CD4-positive, alpha-beta T cell treated with Interleukin-6 at 100 ng/mL for 8 hours (primary cell): Measurements from ENCODE around the gene MYH14.
"Not testable (repeated sequence)": the region's sequence is repeated elsewhere in the genome, so short reads cannot be mapped to it uniquely, and the experiment has no call there.

Source experiments
- DNase-seq: peaks from one replicate; pipeline ENCODE4 v3.0.0-alpha.2; 2020; ENCODE audit warnings: mixed read lengths, low spot score

Gene MYH14

DNA sequence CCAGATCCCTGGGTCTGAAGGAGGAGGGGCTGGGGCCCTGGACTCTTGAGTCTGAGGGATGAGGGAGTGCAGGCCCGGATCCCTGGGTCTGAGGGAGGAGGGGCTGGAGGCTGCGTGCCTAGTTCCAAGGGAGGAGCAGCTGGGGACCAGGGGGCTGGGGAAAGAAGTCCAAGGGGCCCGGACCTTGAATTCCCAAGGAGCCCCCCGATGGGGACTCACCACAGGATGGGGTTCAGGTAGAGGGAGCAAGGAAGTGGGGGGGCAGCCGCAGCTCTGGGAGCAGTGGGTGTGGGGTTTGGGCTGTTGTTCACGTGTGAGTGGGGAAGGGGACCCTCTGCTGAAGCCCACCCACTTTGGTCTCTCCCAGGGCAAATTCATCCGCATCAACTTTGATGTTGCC is 23.1 kb downstream of the MYH14 start:
- DNase-seq, result no peak

DNA sequence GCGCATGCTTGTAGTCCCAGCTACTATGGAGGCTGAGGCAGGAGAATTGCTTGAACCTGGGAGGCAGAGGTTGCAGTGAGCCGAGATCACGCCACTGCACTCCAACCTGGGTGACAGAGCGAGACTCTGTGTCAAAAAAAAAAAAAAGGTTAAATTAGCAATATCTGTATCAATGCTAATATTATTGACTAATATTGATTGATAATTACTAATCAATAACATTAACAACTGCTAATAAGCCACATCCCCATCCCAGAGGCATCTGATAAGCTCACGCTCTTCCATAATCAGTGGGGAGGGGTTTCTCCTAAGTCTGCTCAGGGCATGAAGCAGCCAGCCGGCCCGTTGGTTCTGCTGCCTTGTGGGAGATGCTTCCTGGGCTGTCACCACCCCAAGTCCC is 24.7 kb downstream of the MYH14 start:
- DNase-seq, result not testable (repeated sequence)

DNA sequence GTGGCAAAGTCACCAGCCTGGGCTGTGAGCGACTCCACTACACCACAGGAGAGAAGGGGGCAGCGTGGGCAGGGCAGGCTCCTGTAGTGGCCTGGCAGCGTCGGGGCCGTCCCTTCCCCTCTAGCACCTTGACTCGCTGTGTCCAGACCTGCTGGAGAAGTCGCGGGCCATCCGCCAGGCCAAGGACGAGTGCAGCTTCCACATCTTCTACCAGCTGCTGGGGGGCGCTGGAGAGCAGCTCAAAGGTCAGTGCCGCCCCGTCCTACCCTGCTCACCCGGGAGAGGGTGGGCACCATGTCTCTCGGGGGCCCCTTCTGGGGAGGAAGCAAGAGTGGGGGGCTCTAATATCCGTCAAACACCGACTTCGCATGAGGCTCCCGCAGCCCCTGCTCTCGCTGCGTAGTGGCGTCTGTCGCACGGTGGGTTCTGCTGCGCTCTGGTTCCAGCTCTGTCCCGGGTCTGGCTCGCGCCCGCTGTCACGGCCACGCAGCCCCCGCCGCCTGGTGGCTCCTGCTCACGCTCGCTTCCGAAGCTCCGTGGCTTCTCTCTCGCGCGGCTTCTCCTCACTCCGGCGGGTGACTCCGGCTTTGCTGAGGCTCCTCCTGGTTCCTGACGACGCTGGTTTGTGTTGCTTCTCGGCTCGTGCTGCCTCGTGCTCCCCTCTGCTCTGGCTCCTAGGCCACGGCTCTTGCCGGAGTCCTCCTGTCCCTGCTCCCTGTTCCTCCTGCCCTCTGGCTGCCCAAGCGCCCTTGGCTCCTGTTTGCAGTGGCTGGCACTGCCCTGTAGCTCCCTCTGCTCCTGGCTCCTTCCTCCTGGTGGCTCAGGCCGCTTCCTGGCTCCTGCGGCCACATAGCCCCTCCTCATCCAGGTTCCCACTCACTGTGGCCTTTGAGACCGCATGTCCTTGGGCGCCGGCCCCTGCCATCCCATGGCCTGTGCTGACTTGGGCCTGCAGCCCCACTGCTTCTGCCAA is 27.2 kb downstream of the MYH14 start:
- DNase-seq, result no peak

DNA sequence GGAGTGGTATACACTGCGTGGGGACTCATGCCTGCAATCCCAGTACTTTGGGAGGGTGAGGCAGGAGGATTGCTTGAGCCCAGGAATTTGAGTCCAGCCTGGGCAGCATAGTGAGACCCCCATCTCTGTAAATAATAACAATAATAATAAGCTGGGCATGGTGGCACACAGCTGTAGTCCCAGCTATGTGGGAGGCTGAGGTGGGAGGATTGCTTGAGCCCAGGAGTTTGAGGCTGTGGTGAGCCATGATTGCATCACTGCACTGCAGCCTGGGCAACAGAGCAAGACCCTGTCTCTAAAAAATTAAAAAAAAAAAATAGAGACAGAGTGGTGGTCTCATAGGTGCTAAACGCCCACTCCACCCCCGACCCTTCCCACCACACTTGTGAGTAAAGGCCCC is 28.0 kb downstream of the MYH14 start:
- DNase-seq, result not testable (repeated sequence)

DNA sequence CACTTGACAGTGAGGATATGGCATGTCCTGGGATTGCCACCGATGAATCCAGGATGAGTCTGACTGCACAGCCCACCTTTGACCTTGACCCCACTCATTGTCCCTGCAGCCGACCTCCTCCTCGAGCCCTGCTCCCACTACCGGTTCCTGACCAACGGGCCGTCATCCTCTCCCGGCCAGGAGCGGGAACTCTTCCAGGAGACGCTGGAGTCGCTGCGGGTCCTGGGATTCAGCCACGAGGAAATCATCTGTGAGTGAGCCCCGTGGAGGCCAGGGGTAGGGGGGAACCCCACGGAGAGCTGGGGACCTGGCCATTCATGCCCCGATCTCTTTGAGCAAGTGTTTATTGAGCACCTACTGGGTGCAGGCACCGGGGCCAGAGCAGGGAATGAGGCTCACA is 28.4 kb downstream of the MYH14 start:
- no peak for DNase-seq

GRCh38 chr19:50232600-50232999 is 29.2 kb downstream of the MYH14 start:
- DNase-seq, result no peak

DNA sequence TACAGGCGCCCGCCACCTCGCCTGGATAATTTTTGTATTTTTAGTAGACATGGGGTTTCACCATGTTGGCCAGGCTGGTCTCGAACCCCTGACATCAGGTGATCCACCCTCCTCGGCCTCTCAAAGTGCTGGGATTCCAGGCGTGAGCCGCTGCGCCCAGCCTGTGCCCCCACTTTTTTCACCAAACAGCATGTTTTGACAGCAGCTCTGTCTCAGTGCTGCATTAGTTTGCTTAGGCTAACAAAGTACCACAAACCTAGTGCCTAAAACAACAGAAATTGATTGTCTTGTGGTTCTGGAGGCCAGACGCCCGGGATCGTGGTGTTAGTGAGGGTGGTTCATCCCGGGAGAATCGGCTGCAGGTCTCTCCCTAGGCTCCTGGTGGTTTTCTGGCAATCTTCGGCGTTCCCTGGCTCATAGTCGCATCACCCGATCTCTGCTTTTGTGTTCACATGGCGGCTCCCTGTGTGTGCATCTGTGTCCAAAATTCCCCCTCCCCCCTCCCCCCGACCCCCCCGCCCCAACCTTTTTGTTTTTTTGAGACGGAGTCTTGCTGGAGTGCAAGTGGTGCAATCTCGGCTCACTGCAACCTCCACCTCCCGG is 30.0 kb downstream of the MYH14 start:
- DNase-seq, result no peak

DNA sequence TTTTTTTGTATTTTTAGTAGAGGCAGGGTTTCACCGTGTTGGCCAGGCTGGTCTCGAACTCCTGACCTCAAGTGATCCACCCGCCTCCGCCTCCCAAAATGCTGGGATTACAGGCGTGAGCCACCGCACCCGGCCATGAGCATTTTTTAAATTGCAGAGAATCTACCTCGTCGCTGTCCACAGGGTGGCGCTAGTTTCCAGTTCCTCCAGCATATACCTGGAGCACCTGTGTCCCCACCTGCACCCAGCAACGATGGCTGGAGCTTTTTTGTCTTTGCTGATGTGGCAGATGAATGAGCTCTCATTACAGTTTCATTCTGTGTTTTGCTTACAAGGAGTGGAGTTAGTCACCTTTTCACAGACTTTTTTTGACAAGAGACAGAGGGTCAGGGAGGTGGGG is 34.1 kb downstream of the MYH14 start:
- DNase-seq, result not testable (repeated sequence)

- no peak for DNase-seq
Observed at GRCh38 chr19:50238043-50238442, 34.6 kb downstream of the MYH14 start.

DNA sequence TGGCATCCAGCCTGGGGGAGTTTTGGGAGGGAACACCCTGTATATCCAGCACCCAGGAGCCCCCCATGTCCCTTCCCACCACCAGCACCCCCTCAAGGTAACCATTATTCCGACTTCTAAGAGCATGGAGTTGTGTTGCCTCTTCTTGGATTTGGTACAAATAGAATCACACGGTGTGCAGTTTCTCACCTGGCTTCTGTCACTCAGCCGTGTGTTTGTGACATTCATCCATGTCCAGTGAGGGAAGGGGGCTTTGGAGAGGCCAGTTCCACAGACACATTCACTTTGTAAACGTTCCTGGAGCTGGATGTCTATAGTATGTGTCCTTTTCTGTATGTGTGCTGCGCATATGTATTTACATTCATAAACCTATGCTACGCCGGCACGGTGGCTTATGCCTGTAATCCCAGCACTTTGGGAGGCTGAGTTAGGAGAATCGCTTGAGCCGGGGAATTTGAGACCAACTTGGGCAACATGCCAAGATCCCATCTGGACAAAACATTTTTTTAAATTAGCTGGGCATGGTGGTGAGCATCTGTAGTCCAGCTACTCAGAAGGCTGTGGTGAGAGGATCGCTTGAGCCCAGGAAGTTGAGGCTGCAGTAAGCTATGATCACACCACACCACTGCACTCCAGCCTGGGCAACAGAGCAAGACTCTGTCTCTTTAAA is 36.6 kb downstream of the MYH14 start:
- no peak for DNase-seq

DNA sequence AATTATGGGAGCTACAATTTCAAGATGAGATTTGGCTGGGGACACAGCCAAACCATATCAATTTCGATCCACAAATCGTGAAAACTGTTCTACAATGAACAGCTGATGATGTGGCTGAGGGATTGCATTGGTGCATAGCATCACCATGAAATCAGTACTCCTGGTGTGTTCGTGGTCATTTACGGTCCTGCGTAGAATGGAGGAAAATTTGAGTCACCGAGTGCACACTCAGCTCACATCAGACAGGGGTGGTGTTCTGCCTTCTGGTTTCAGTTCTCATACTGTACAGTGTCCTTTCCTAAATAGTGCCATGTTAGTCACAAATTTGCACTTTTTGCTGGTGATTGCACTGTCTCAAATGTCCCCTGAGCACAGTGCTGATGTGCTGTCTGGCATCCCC is 39.2 kb downstream of the MYH14 start:
- DNase-seq, result no peak

DNA sequence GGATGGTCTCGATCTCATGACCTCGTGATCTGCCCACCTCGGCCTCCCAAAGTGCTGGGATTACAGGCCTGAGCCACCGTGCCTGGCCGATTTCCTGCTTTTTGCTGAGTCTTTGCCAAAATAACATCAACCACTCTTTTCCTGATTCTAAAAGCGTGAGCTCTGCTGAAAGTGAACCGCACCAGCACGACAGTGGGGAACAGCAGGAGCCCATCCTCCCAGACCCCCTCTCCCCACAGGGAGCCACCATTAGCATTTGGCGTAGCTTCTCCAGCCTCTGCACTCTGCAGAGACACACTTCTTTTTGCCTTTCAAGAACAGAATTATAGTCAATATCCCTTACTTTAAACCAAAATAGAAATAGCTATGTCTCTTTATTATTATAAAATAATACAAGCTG is 41.3 kb downstream of the MYH14 start:
- DNase-seq, result no peak

DNA sequence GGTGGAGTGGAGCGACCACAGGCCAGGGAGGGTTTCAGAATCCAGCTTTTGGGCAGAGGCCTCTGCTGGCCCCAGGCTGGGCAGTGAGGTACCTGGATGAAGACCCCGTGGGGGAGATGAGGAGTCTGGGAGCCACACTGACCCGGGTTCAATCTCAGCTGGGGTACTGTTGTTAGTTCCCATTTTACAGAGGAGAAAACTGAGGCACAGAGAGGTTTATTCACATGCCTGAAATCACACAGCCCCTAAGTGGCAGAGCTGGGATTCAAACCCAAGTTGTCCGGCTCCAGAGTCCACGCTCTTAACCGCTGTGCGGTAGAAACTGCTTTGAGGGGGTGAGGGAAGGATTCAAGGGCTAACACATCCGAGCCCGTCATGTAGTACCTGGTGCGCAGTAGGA is 45.0 kb downstream of the MYH14 start:
- no peak for DNase-seq

- DNase-seq, result no peak
Observed at GRCh38 chr19:50248826-50249225, 45.4 kb downstream of the MYH14 start.

- DNase-seq, result no peak
Observed at GRCh38 chr19:50249636-50250035, 46.2 kb downstream of the MYH14 start.

DNA sequence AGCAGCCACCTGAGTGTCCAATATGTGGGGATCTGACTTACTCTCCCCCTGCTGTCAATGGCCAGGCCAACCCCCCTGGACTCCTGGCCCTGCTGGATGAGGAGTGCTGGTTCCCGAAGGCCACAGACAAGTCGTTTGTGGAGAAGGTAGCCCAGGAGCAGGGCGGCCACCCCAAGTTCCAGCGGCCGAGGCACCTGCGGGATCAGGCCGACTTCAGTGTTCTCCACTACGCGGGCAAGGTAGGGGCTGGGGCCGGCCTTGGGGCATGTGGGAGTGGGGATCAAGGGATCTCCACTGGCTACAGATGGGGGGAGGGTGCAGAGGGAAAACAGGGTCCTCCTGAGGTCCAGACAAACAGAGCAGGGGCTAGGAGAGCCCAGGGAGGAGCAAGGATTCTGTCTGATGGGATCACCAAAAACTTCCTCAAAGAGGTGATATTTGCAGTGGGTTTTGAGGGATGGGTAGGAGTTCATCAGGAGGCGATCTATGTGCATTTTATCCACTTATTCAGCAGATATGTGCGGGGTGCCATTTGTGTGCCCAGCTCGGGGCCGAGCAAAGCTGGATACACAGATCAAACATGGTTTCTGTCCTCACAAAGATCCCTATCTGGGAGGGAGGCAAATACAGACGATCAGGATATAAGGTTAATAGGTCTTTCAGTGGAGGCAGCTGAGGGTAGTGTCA is 47.2 kb downstream of the MYH14 start:
- DNase-seq, result no peak

GRCh38 chr19:50252111-50252886 is 48.9 kb downstream of the MYH14 start:
- DNase-seq, result no peak

GRCh38 chr19:50252887-50253268 is 49.5 kb downstream of the MYH14 start:
- no peak for DNase-seq

DNA sequence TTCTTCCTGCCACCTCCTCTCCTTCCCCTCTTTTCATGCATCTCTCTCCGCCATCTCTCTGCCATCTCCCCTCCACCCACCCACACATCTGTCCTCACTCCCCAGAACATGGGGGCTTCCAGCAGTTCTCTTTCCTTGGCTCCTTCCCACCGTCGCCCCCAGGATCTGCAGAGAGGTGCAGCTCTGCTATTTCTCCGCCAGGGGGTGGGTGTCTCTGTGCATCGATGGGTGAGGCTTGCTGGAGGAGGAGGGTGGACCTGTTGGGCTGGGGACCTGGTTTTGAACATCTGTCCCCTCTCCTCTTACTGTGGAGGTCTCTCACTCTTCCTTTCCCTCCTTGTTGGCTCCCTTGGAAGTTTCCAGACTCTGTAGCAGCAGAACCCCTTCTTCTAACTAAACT is 51.7 kb downstream of the MYH14 start:
- no peak for DNase-seq

GRCh38 chr19:50257141-50257540 is 53.7 kb downstream of the MYH14 start:
- no peak for DNase-seq

DNA sequence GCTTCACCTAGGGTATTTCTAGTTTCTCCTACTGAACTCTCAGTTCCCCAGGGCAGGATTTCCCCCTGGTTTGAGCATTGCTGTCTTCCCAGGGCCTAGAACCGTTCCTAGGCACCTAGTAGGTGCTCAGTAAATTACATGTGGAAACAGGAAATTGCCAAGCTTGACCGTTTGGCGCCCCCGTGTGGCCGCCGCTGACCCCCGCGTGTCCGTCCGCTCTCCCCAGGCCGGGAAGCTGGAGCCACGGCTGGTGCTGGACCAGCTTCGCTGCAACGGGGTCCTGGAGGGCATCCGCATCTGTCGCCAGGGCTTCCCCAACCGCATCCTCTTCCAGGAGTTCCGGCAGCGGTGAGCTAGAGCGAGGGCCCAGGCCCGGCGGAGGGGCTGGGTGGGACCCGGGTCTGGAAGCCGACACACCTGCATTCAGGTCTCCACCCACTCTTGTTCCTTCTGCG is 55.5 kb downstream of the MYH14 start:
- DNase-seq, result no peak
